ENCODE results near the gene CDK14. TPM values are rescaled to one million over a fixed set of nuclear protein-coding genes. Genes with fewer than 3 reads are reported as not detected.

Gene CDK14
- total RNA-seq, 1 experiment from 2014 or later, result 39.1 TPM

- CTCF ChIA-PET, result no interaction called here
- H3K9me2 ChIP-seq (ENCODE audit: insufficient read depth), result no peaks in the 10 kb centered on the region
- POLR2A ChIA-PET (ENCODE audit: unreplicated experiment), result interaction anchor here (0.6 kb wide), 1 partner anchor 114 kb away, joined by 3 read pairs; no protein-coding TSS in a partner anchor
- TF ChIP-seq, protein P1, sequence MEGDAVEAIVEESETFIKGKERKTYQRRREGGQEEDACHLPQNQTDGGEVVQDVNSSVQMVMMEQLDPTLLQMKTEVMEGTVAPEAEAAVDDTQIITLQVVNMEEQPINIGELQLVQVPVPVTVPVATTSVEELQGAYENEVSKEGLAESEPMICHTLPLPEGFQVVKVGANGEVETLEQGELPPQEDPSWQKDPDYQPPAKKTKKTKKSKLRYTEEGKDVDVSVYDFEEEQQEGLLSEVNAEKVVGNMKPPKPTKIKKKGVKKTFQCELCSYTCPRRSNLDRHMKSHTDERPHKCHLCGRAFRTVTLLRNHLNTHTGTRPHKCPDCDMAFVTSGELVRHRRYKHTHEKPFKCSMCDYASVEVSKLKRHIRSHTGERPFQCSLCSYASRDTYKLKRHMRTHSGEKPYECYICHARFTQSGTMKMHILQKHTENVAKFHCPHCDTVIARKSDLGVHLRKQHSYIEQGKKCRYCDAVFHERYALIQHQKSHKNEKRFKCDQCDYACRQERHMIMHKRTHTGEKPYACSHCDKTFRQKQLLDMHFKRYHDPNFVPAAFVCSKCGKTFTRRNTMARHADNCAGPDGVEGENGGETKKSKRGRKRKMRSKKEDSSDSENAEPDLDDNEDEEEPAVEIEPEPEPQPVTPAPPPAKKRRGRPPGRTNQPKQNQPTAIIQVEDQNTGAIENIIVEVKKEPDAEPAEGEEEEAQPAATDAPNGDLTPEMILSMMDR (conservative IDR thresholded peaks at IDR 0.05), result no peak
- no peak for TF ChIP-seq EZH2 (IDR thresholded peaks at IDR 0.05; ENCODE audit: low read depth)
- no TSS peak for BruUV-seq (replicated peaks)
- no peaks in the 10 kb centered on the region for H3K36me3 ChIP-seq (ENCODE audit: low read depth)
- no peaks in the 10 kb centered on the region for H3K4me1 ChIP-seq (replicated peaks; ENCODE audit: insufficient read depth)
- no peaks in the 10 kb centered on the region for H3K27me3 ChIP-seq (ENCODE audit: insufficient read depth, low read depth)
- no peak overlapping the region for H2AFZ ChIP-seq
- DNase-seq, result no peak
- H3K4me3 ChIP-seq, result no peak overlapping the region
- no peaks in the 10 kb centered on the region for H3F3A ChIP-seq (ENCODE audit: insufficient read depth, low read depth)
- no peak overlapping the region for H3K4me2 ChIP-seq
- H3K9me3 ChIP-seq (ENCODE audit: insufficient read depth, low read depth), result no peaks in the 10 kb centered on the region
- no peaks in the 10 kb centered on the region for H3K79me2 ChIP-seq (ENCODE audit: low read depth)
- no peaks in the 10 kb centered on the region for H4K20me1 ChIP-seq (ENCODE audit: insufficient read depth)
- no peak overlapping the region for H3K27ac ChIP-seq
- intact Hi-C loops (cut with micrococcal nuclease; ENCODE audit: unreplicated experiment), result no loop called here
These were observed 64.0 kb downstream of the CDK14 start for GRCh38 chr7:90660100-90660499.

DNA sequence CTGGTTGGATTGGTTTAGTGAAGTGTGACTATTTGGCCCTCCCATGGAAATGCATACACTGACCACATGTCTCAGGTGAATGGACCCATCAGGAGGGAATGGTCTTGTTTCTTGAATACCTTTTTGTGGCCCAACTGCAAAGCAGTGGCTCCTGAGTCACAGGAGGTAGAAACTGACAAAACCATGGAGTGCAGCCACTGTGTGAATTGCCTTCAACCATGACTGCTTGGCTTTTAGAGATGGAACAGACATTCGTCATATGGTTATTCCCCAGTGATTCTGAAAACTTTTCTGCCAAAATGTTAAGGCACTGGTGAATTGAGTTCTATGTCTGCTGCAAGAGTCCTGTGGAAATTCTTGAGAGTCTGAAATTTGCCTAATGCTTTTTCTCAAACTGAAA lies 64.7 kb downstream of the CDK14 start:
- intact Hi-C loops (cut with micrococcal nuclease; ENCODE audit: unreplicated experiment), result no loop called here
- Histone ChIP-seq H3K4me3 (no peak overlapping the region), H3K4me2 (no peak overlapping the region), H3K9me3 (ENCODE audit: insufficient read depth, low read depth) (no peaks in the 10 kb centered on the region), H4K20me1 (ENCODE audit: insufficient read depth) (no peaks in the 10 kb centered on the region), H3F3A (ENCODE audit: insufficient read depth, low read depth) (no peaks in the 10 kb centered on the region), H3K36me3 (ENCODE audit: low read depth) (no peaks in the 10 kb centered on the region), H3K27me3 (ENCODE audit: insufficient read depth, low read depth) (no peaks in the 10 kb centered on the region), H3K4me1 (replicated peaks; ENCODE audit: insufficient read depth) (no peaks in the 10 kb centered on the region), H3K79me2 (ENCODE audit: low read depth) (no peaks in the 10 kb centered on the region), H3K9me2 (ENCODE audit: insufficient read depth) (no peaks in the 10 kb centered on the region), H3K27ac (no peak overlapping the region), H2AFZ (no peak overlapping the region)
- CTCF ChIA-PET, result no interaction called here
- POLR2A ChIA-PET (ENCODE audit: unreplicated experiment), result no interaction called here
- no peak for TF ChIP-seq EZH2 (IDR thresholded peaks at IDR 0.05; ENCODE audit: low read depth)
- TF ChIP-seq, protein P1 (conservative IDR thresholded peaks at IDR 0.05), result no peak
- BruUV-seq (replicated peaks), result no TSS peak
- DNase-seq, result no peak

GRCh38 chr7:90661290-90662151 lies 65.4 kb downstream of the CDK14 start:
- Histone ChIP-seq H3F3A (ENCODE audit: insufficient read depth, low read depth) (no peaks in the 10 kb centered on the region), H3K36me3 (ENCODE audit: low read depth) (no peaks in the 10 kb centered on the region), H3K27me3 (ENCODE audit: insufficient read depth, low read depth) (no peaks in the 10 kb centered on the region), H3K4me2 (no peak overlapping the region), H3K27ac (no peak overlapping the region), H2AFZ (no peak overlapping the region), H3K4me1 (replicated peaks; ENCODE audit: insufficient read depth) (no peaks in the 10 kb centered on the region), H3K9me2 (ENCODE audit: insufficient read depth) (no peaks in the 10 kb centered on the region), H3K79me2 (ENCODE audit: low read depth) (no peaks in the 10 kb centered on the region), H3K4me3 (no peak overlapping the region), H4K20me1 (ENCODE audit: insufficient read depth) (no peaks in the 10 kb centered on the region), H3K9me3 (ENCODE audit: insufficient read depth, low read depth) (no peaks in the 10 kb centered on the region)
- TF ChIP-seq EZH2 (IDR thresholded peaks at IDR 0.05; ENCODE audit: low read depth), result no peak
- TF ChIP-seq, protein P1 (conservative IDR thresholded peaks at IDR 0.05), result no peak
- intact Hi-C loops (cut with micrococcal nuclease; ENCODE audit: unreplicated experiment), result no loop called here
- ChIA-PET CTCF (no interaction called here), POLR2A (ENCODE audit: unreplicated experiment) (no interaction called here)
- BruUV-seq (replicated peaks), result no TSS peak
- no peak for DNase-seq
